HG03159 (cell line): ENCODE measurements around the gene XRN2.
A peak's percentile ranks its signal among the peaks of the same experiment; 100 is the strongest.

ENCODE experiments used
- ATAC-seq: cut with Tn5 transposase; IDR thresholded peaks from one replicate; pipeline ENCODE4 v1.9.1; 2021; ENCODE audit warnings: mild to moderate bottlenecking, moderate library complexity; ENCODE audit not compliant: unreplicated experiment

XRN2 gene

GRCh38 chr20:21303061-21303871 is at the start of gene XRN2:
Gene XRN2, plus strand, starts transcription at chr20:21303331. Its CDS starts 68 bp downstream, at chr20:21303399.
- peak; percentile 89 for ATAC-seq

GRCh38 chr20:21257192-21257591 is 45.9 kb upstream of the XRN2 start:
- ATAC-seq = no peak

GRCh38 chr20:21258411-21258810 is 44.7 kb upstream of the XRN2 start:
- no peak for ATAC-seq

GRCh38 chr20:21259346-21259745 is 43.8 kb upstream of the XRN2 start:
- ATAC-seq = no peak

GRCh38 chr20:21262812-21263211 is 40.3 kb upstream of the XRN2 start:
- ATAC-seq = peak; percentile 58

- no peak for ATAC-seq
These were observed 37.6 kb upstream of the XRN2 start for GRCh38 chr20:21265261-21266190.

- no peak for ATAC-seq
These were observed 37.0 kb upstream of the XRN2 start for GRCh38 chr20:21266191-21266536.

- ATAC-seq = no peak
These were observed 33.4 kb upstream of the XRN2 start for GRCh38 chr20:21269772-21270171.

- ATAC-seq = no peak
These were observed 32.3 kb upstream of the XRN2 start for GRCh38 chr20:21270806-21271205.

- ATAC-seq = peak; percentile 69
These were observed 30.9 kb upstream of the XRN2 start for GRCh38 chr20:21272279-21272678.

GRCh38 chr20:21272679-21273078 is 30.5 kb upstream of the XRN2 start:
- peak; percentile 51 for ATAC-seq

GRCh38 chr20:21273755-21274386 is 29.3 kb upstream of the XRN2 start:
- no peak for ATAC-seq

GRCh38 chr20:21278829-21279228 is 24.3 kb upstream of the XRN2 start:
- ATAC-seq = no peak

- no peak for ATAC-seq
These were observed 23.2 kb upstream of the XRN2 start for GRCh38 chr20:21279706-21280521.

GRCh38 chr20:21280522-21281016 is 22.6 kb upstream of the XRN2 start:
- ATAC-seq = no peak

GRCh38 chr20:21286775-21287174 is 16.4 kb upstream of the XRN2 start:
- ATAC-seq = no peak

GRCh38 chr20:21288587-21289370 is 14.4 kb upstream of the XRN2 start:
- ATAC-seq = no peak

GRCh38 chr20:21289651-21290050 is 13.5 kb upstream of the XRN2 start:
- ATAC-seq = no peak

- ATAC-seq = no peak
These were observed 12.1 kb upstream of the XRN2 start for GRCh38 chr20:21291026-21291425.

GRCh38 chr20:21294755-21295154 is 8.4 kb upstream of the XRN2 start:
- no peak for ATAC-seq
